ENCODE data around the gene TBC1D5.

Gene TBC1D5

GRCh38 chr3:17333446-17333845, 409.0 kb downstream of the TBC1D5 start:
- H3K9me3 ChIP-seq (ENCODE audit: control insufficient read depth in 2 of 2, low read length in 2 of 2): no peaks in the 10 kb centered on the region
- no peaks in the 10 kb centered on the region for H3K4me1 ChIP-seq (ENCODE audit: control insufficient read depth in 2 of 2, insufficient read depth in 2 of 2, low read length in 2 of 2)
- no peaks in the 10 kb centered on the region for H3K36me3 ChIP-seq (ENCODE audit: control insufficient read depth in 2 of 2, insufficient read depth in 2 of 2, low read length in 2 of 2)
- no peak overlapping the region for H3K9ac ChIP-seq (ENCODE audit: low read depth in 1 of 2, low read length in 2 of 2)
- no peaks in the 10 kb centered on the region for H3K27me3 ChIP-seq (ENCODE audit: control insufficient read depth in 2 of 2, insufficient read depth in 2 of 2, low read length in 2 of 2)
- H3K4me3 ChIP-seq (ENCODE audit: low read length in 2 of 2): no peak overlapping the region
- no peak overlapping the region for H3K27ac ChIP-seq (ENCODE audit: low read depth in 2 of 2, low read length in 2 of 2)

DNA sequence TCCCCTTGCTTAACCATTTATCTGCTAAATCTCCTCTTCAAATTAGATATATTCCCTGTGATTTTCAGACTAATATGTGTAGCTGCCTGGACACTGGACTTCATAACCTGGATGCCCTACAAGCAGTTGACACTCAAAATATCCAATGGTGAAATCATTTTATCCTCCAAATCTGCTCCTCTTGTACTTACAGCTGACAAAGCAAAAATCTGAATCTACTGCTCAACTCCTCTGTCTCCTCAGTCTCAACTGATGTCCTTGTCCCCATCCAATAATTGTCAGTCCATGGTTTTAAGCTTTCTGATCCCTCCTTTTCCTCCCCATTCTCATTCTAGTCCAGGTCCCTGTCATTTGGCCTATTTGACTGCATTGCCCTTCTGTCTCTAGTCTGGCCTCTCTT, 411.8 kb downstream of the TBC1D5 start:
- Histone ChIP-seq H3K27me3 (ENCODE audit: control insufficient read depth in 2 of 2, insufficient read depth in 2 of 2, low read length in 2 of 2) (no peaks in the 10 kb centered on the region), H3K9ac (ENCODE audit: low read depth in 1 of 2, low read length in 2 of 2) (no peak overlapping the region), H3K4me1 (ENCODE audit: control insufficient read depth in 2 of 2, insufficient read depth in 2 of 2, low read length in 2 of 2) (no peaks in the 10 kb centered on the region), H3K27ac (ENCODE audit: low read depth in 2 of 2, low read length in 2 of 2) (no peak overlapping the region), H3K36me3 (ENCODE audit: control insufficient read depth in 2 of 2, insufficient read depth in 2 of 2, low read length in 2 of 2) (no peaks in the 10 kb centered on the region), H3K9me3 (ENCODE audit: control insufficient read depth in 2 of 2, low read length in 2 of 2) (no peaks in the 10 kb centered on the region), H3K4me3 (ENCODE audit: low read length in 2 of 2) (no peak overlapping the region)

GRCh38 chr3:17329927-17330326, 412.5 kb downstream of the TBC1D5 start:
- no peaks in the 10 kb centered on the region for H3K27me3 ChIP-seq (ENCODE audit: control insufficient read depth in 2 of 2, insufficient read depth in 2 of 2, low read length in 2 of 2)

DNA sequence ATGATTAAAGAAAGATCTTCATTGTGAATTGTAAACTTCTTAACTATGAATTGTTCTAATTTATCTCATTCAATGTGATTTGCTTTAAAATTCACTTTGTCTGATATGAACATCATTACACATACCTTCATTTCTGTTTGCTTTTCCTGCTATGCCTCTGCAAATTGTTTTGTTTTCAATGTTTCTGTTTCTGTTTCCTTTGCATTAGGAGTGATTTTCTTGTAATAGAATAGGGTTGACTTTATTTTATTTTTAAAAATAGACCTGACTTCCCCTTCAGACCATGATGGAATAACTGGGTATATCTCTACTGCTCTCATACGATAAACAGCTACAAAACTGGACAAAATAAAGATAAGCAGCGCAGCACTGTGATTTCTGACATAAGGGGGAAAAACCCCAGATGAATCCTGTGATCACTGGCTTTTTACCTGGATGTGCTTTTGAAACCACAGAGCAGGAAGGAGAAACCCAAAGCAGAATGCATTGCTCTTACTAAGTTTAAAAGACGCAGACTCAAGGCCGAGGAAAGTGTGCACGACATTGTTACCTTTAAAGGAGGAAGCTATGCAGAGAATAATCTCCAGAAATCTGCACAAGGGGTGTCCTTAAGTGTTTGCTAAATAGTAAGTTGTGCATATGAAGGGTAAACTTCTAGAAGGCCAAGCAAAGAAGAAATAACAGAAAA, 420.2 kb downstream of the TBC1D5 start:
- no peak overlapping the region for H3K4me3 ChIP-seq (ENCODE audit: low read length in 2 of 2)
- no peak overlapping the region for H3K9ac ChIP-seq (ENCODE audit: low read depth in 1 of 2, low read length in 2 of 2)
- no peaks in the 10 kb centered on the region for H3K4me1 ChIP-seq (ENCODE audit: control insufficient read depth in 2 of 2, insufficient read depth in 2 of 2, low read length in 2 of 2)
- no peaks in the 10 kb centered on the region for H3K9me3 ChIP-seq (ENCODE audit: control insufficient read depth in 2 of 2, low read length in 2 of 2)
- no peaks in the 10 kb centered on the region for H3K36me3 ChIP-seq (ENCODE audit: control insufficient read depth in 2 of 2, insufficient read depth in 2 of 2, low read length in 2 of 2)
- no peaks in the 10 kb centered on the region for H3K27me3 ChIP-seq (ENCODE audit: control insufficient read depth in 2 of 2, insufficient read depth in 2 of 2, low read length in 2 of 2)
- H3K27ac ChIP-seq (ENCODE audit: low read depth in 2 of 2, low read length in 2 of 2): no peak overlapping the region

More at GRCh38 chr3:17329927-17330326, 412.5 kb downstream of the TBC1D5 start:
- H3K4me3 ChIP-seq (ENCODE audit: low read length in 2 of 2): no peak overlapping the region
- H3K4me1 ChIP-seq (ENCODE audit: control insufficient read depth in 2 of 2, insufficient read depth in 2 of 2, low read length in 2 of 2): no peaks in the 10 kb centered on the region
- no peak overlapping the region for H3K27ac ChIP-seq (ENCODE audit: low read depth in 2 of 2, low read length in 2 of 2)
- no peak overlapping the region for H3K9ac ChIP-seq (ENCODE audit: low read depth in 1 of 2, low read length in 2 of 2)
- no peaks in the 10 kb centered on the region for H3K9me3 ChIP-seq (ENCODE audit: control insufficient read depth in 2 of 2, low read length in 2 of 2)
- H3K36me3 ChIP-seq (ENCODE audit: control insufficient read depth in 2 of 2, insufficient read depth in 2 of 2, low read length in 2 of 2): no peaks in the 10 kb centered on the region

GRCh38 chr3:17320266-17320665, 422.2 kb downstream of the TBC1D5 start:
- no peaks in the 10 kb centered on the region for H3K4me1 ChIP-seq (ENCODE audit: control insufficient read depth in 2 of 2, insufficient read depth in 2 of 2, low read length in 2 of 2)
- H3K4me3 ChIP-seq (ENCODE audit: low read length in 2 of 2): no peak overlapping the region

GRCh38 chr3:17315897-17316296, 426.5 kb downstream of the TBC1D5 start:
- Histone ChIP-seq H3K4me3 (ENCODE audit: low read length in 2 of 2) (no peak overlapping the region), H3K27me3 (ENCODE audit: control insufficient read depth in 2 of 2, insufficient read depth in 2 of 2, low read length in 2 of 2) (no peaks in the 10 kb centered on the region), H3K9ac (ENCODE audit: low read depth in 1 of 2, low read length in 2 of 2) (no peak overlapping the region), H3K4me1 (ENCODE audit: control insufficient read depth in 2 of 2, insufficient read depth in 2 of 2, low read length in 2 of 2) (no peaks in the 10 kb centered on the region), H3K9me3 (ENCODE audit: control insufficient read depth in 2 of 2, low read length in 2 of 2) (no peaks in the 10 kb centered on the region), H3K27ac (ENCODE audit: low read depth in 2 of 2, low read length in 2 of 2) (no peak overlapping the region), H3K36me3 (ENCODE audit: control insufficient read depth in 2 of 2, insufficient read depth in 2 of 2, low read length in 2 of 2) (no peaks in the 10 kb centered on the region)

More at GRCh38 chr3:17320266-17320665, 422.2 kb downstream of the TBC1D5 start:
- no peaks in the 10 kb centered on the region for H3K36me3 ChIP-seq (ENCODE audit: control insufficient read depth in 2 of 2, insufficient read depth in 2 of 2, low read length in 2 of 2)
- H3K9ac ChIP-seq (ENCODE audit: low read depth in 1 of 2, low read length in 2 of 2): no peak overlapping the region
- no peaks in the 10 kb centered on the region for H3K27me3 ChIP-seq (ENCODE audit: control insufficient read depth in 2 of 2, insufficient read depth in 2 of 2, low read length in 2 of 2)
- H3K27ac ChIP-seq (ENCODE audit: low read depth in 2 of 2, low read length in 2 of 2): no peak overlapping the region
- H3K9me3 ChIP-seq (ENCODE audit: control insufficient read depth in 2 of 2, low read length in 2 of 2): no peaks in the 10 kb centered on the region

DNA sequence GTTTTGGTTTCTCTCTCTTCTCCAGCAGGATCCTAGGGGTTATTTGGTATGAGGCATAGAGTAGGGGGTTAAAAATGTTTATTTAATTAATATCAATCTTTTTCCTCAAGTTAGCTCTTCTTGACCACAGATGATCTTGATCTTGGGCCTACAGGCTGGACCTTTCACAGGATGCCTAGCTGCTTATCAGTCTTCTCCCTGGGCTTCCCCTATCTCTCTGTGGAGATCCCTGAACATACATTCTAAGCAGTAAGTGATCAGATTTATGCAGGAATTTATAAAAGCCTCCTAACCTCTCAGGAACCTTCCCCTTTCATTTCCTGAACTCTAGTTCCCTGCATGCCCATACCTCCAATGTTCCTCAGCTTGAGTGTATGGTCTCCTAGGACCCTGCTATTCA, 428.3 kb downstream of the TBC1D5 start:
- H3K27me3 ChIP-seq (ENCODE audit: control insufficient read depth in 2 of 2, insufficient read depth in 2 of 2, low read length in 2 of 2): no peaks in the 10 kb centered on the region
- H3K27ac ChIP-seq (ENCODE audit: low read depth in 2 of 2, low read length in 2 of 2): no peak overlapping the region
- no peaks in the 10 kb centered on the region for H3K4me1 ChIP-seq (ENCODE audit: control insufficient read depth in 2 of 2, insufficient read depth in 2 of 2, low read length in 2 of 2)
- no peak overlapping the region for H3K9ac ChIP-seq (ENCODE audit: low read depth in 1 of 2, low read length in 2 of 2)
- H3K4me3 ChIP-seq (ENCODE audit: low read length in 2 of 2): no peak overlapping the region
- H3K9me3 ChIP-seq (ENCODE audit: control insufficient read depth in 2 of 2, low read length in 2 of 2): no peaks in the 10 kb centered on the region
- H3K36me3 ChIP-seq (ENCODE audit: control insufficient read depth in 2 of 2, insufficient read depth in 2 of 2, low read length in 2 of 2): no peaks in the 10 kb centered on the region

DNA sequence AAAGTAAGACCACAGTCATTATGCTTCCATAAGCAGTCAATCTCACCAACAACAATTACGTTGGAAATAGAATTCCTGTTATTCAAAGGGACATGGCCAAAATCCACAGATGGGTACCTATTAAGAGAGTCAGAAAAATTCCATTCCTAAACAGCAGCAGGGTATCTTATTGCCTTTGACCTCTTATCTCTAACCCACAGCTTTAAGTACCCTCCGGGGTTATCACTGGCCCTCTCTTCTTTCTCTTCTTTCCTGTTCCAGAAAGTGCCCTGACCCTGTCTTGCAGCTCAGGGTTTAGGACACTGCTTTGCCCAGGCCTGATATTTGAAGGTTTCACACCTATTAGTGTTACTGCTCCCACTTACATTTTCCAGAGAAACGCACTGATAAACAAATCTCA, 428.7 kb downstream of the TBC1D5 start:
- Histone ChIP-seq H3K4me3 (ENCODE audit: low read length in 2 of 2) (no peak overlapping the region), H3K36me3 (ENCODE audit: control insufficient read depth in 2 of 2, insufficient read depth in 2 of 2, low read length in 2 of 2) (no peaks in the 10 kb centered on the region), H3K9me3 (ENCODE audit: control insufficient read depth in 2 of 2, low read length in 2 of 2) (no peaks in the 10 kb centered on the region), H3K9ac (ENCODE audit: low read depth in 1 of 2, low read length in 2 of 2) (no peak overlapping the region), H3K27me3 (ENCODE audit: control insufficient read depth in 2 of 2, insufficient read depth in 2 of 2, low read length in 2 of 2) (no peaks in the 10 kb centered on the region), H3K4me1 (ENCODE audit: control insufficient read depth in 2 of 2, insufficient read depth in 2 of 2, low read length in 2 of 2) (no peaks in the 10 kb centered on the region), H3K27ac (ENCODE audit: low read depth in 2 of 2, low read length in 2 of 2) (no peak overlapping the region)

- Histone ChIP-seq H3K4me3 (ENCODE audit: low read length in 2 of 2) (no peak overlapping the region), H3K9ac (ENCODE audit: low read depth in 1 of 2, low read length in 2 of 2) (no peak overlapping the region), H3K27ac (ENCODE audit: low read depth in 2 of 2, low read length in 2 of 2) (no peak overlapping the region), H3K36me3 (ENCODE audit: control insufficient read depth in 2 of 2, insufficient read depth in 2 of 2, low read length in 2 of 2) (no peaks in the 10 kb centered on the region), H3K9me3 (ENCODE audit: control insufficient read depth in 2 of 2, low read length in 2 of 2) (no peaks in the 10 kb centered on the region), H3K4me1 (ENCODE audit: control insufficient read depth in 2 of 2, insufficient read depth in 2 of 2, low read length in 2 of 2) (no peaks in the 10 kb centered on the region), H3K27me3 (ENCODE audit: control insufficient read depth in 2 of 2, insufficient read depth in 2 of 2, low read length in 2 of 2) (no peaks in the 10 kb centered on the region)
These were observed 431.4 kb downstream of the TBC1D5 start for GRCh38 chr3:17310983-17311382.

- Histone ChIP-seq H3K9ac (ENCODE audit: low read depth in 1 of 2, low read length in 2 of 2) (no peak overlapping the region), H3K36me3 (ENCODE audit: control insufficient read depth in 2 of 2, insufficient read depth in 2 of 2, low read length in 2 of 2) (no peaks in the 10 kb centered on the region), H3K4me1 (ENCODE audit: control insufficient read depth in 2 of 2, insufficient read depth in 2 of 2, low read length in 2 of 2) (no peaks in the 10 kb centered on the region), H3K27me3 (ENCODE audit: control insufficient read depth in 2 of 2, insufficient read depth in 2 of 2, low read length in 2 of 2) (no peaks in the 10 kb centered on the region), H3K9me3 (ENCODE audit: control insufficient read depth in 2 of 2, low read length in 2 of 2) (no peaks in the 10 kb centered on the region), H3K4me3 (ENCODE audit: low read length in 2 of 2) (no peak overlapping the region), H3K27ac (ENCODE audit: low read depth in 2 of 2, low read length in 2 of 2) (no peak overlapping the region)
These were observed 434.5 kb downstream of the TBC1D5 start for GRCh38 chr3:17307887-17308286.

Measured in mucosa of rectum (tissue), 2 donors.